ENCODE results near the gene BPGM. TPM values are rescaled to one million over a fixed set of nuclear protein-coding genes. Genes with fewer than 3 reads are reported as not detected.

The BPGM gene
- total RNA-seq, 1 experiment from 2014 or later, result 14.0 TPM

DNA sequence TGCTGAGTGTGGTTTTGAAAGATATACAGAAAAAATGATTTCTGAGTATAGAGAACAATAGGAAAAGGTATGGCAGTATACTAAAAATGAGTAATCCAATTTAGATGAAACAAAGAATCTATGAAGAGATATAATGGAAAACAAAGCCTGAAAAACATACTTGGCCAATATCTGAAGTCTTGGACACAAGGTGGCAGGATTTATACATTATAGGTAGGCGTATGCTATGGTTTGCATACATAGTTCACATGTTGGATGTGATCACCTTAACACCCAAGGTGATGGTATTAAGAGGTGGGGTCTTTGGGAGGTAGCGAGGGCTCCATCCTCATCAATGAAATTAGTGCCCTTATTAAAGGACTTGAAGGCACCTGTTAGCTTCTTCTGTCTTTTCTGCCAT lies 34.5 kb upstream of the BPGM start:
- no peaks in the 10 kb centered on the region for H3K4me1 ChIP-seq (ENCODE audit: insufficient read depth, low read length, poor library complexity, severe bottlenecking)

DNA sequence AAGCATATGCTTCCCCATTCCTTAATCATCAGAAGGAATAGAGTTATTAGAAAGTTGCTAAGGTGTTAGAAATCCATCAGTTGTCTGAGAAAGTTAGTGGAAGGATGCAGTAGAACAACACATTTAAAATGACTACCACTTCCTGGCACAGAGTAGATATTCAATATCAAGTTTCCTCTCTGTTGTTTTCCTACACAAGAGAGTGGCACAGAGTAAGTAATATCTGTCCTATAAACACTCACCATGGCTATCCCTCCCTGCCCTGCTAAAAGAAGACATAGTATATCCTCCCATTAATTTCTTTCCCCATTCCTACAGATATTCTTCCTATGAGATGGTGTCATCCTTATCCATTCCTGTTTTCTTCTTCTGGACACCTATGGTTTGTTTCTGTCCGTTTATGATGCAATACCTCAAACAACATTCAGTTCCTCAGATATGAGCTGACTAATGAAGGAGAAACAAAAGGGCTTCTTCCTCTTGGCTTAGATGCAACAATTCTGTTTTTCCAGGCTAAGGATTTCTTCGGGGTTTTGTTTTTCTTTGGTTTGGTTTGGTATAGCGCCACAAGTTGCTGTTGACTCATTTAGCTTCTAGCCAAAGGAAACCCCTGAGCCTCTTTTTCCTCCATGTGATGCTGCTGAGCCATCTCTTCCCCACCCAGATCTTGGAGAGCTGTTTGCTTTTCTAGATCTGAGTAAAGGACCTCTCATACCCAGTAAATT lies 32.9 kb upstream of the BPGM start:
- intact Hi-C loops (cut with micrococcal nuclease; ENCODE audit: unreplicated experiment), result no loop called here
- Histone ChIP-seq H3K9me3 (ENCODE audit: low read depth, low read length, poor library complexity, severe bottlenecking) (no peaks in the 10 kb centered on the region), H3K27me3 (replicated peaks; ENCODE audit: insufficient read depth, low read depth, low read length, poor library complexity) (peaks cover 45% of the 10 kb centered on the region), H3K4me1 (ENCODE audit: insufficient read depth, low read length, poor library complexity, severe bottlenecking) (no peaks in the 10 kb centered on the region), H3K27ac (ENCODE audit: low read depth, low read length, poor library complexity, severe bottlenecking) (no peak overlapping the region), H3K36me3 (ENCODE audit: insufficient read depth, low read length, poor library complexity, severe bottlenecking) (no peaks in the 10 kb centered on the region), H3K4me3 (ENCODE audit: low read depth, low read length, poor library complexity, severe bottlenecking) (no peak overlapping the region)
- POLR2A ChIA-PET (ENCODE audit: low non-redundant PET), result interaction anchor here (0.7 kb wide), 1 partner anchor 39 kb away, joined by 6 read pairs; no protein-coding TSS in a partner anchor
- no peak for TF ChIP-seq EZH2 (IDR thresholded peaks at IDR 0.05; ENCODE audit: borderline replicate concordance, low read depth, low read length, poor library complexity, severe bottlenecking)
- TF ChIP-seq, protein P1, sequence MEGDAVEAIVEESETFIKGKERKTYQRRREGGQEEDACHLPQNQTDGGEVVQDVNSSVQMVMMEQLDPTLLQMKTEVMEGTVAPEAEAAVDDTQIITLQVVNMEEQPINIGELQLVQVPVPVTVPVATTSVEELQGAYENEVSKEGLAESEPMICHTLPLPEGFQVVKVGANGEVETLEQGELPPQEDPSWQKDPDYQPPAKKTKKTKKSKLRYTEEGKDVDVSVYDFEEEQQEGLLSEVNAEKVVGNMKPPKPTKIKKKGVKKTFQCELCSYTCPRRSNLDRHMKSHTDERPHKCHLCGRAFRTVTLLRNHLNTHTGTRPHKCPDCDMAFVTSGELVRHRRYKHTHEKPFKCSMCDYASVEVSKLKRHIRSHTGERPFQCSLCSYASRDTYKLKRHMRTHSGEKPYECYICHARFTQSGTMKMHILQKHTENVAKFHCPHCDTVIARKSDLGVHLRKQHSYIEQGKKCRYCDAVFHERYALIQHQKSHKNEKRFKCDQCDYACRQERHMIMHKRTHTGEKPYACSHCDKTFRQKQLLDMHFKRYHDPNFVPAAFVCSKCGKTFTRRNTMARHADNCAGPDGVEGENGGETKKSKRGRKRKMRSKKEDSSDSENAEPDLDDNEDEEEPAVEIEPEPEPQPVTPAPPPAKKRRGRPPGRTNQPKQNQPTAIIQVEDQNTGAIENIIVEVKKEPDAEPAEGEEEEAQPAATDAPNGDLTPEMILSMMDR (conservative IDR thresholded peaks at IDR 0.05; ENCODE audit: low read depth, low read length), result no peak
- CTCF ChIA-PET, result no interaction called here
- DNase-seq (ENCODE audit: low spot score), result no peak
- no TSS peak for BruUV-seq (replicated peaks)

More for the DNA sequence above, 34.5 kb upstream of the BPGM start:
- ChIA-PET CTCF (no interaction called here), POLR2A (ENCODE audit: low non-redundant PET) (no interaction called here)
- DNase-seq (ENCODE audit: low spot score), result no peak
- H3K36me3 ChIP-seq (ENCODE audit: insufficient read depth, low read length, poor library complexity, severe bottlenecking), result no peaks in the 10 kb centered on the region
- no TSS peak for BruUV-seq (replicated peaks)
- intact Hi-C loops (cut with micrococcal nuclease; ENCODE audit: unreplicated experiment), result no loop called here
- H3K27me3 ChIP-seq (replicated peaks; ENCODE audit: insufficient read depth, low read depth, low read length, poor library complexity), result peaks cover 34% of the 10 kb centered on the region
- no peaks in the 10 kb centered on the region for H3K9me3 ChIP-seq (ENCODE audit: low read depth, low read length, poor library complexity, severe bottlenecking)
- no peak overlapping the region for H3K27ac ChIP-seq (ENCODE audit: low read depth, low read length, poor library complexity, severe bottlenecking)
- TF ChIP-seq, protein P1 (conservative IDR thresholded peaks at IDR 0.05; ENCODE audit: low read depth, low read length), result 0 out of 2 replicates have a peak, but pooled peaks have one; percentile 13
- no peak for TF ChIP-seq EZH2 (IDR thresholded peaks at IDR 0.05; ENCODE audit: borderline replicate concordance, low read depth, low read length, poor library complexity, severe bottlenecking)
- no peak overlapping the region for H3K4me3 ChIP-seq (ENCODE audit: low read depth, low read length, poor library complexity, severe bottlenecking)

DNA sequence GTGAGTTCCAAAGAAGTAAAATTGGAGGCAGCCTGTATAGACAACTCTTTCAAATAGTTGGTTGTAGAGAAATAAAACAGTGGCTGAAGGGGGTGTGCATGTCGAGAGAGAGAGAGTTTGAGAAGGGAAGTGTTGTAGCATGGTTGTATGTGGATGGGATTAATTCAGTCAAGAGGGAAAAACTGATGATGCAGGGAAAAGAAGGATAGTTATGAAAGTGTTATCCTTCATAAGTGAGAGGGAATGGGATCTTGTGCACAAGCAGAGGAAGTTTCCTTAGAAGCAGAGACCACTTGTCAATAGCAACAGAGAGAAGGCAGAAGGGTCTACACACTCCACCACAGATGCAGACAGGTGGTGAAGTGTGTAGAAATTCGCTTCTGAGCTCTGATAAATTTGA lies 30.0 kb upstream of the BPGM start:
- no peak for DNase-seq (ENCODE audit: low spot score)
- no peak overlapping the region for H3K4me3 ChIP-seq (ENCODE audit: low read depth, low read length, poor library complexity, severe bottlenecking)
- no peaks in the 10 kb centered on the region for H3K9me3 ChIP-seq (ENCODE audit: low read depth, low read length, poor library complexity, severe bottlenecking)
- no peak for TF ChIP-seq EZH2 (IDR thresholded peaks at IDR 0.05; ENCODE audit: borderline replicate concordance, low read depth, low read length, poor library complexity, severe bottlenecking)
- TF ChIP-seq, protein P1 (conservative IDR thresholded peaks at IDR 0.05; ENCODE audit: low read depth, low read length), result no peak
- BruUV-seq (replicated peaks), result no TSS peak
- no peaks in the 10 kb centered on the region for H3K4me1 ChIP-seq (ENCODE audit: insufficient read depth, low read length, poor library complexity, severe bottlenecking)
- ChIA-PET POLR2A (ENCODE audit: low non-redundant PET) (no interaction called here), CTCF (no interaction called here)
- intact Hi-C loops (cut with micrococcal nuclease; ENCODE audit: unreplicated experiment), result no loop called here
- H3K27me3 ChIP-seq (replicated peaks; ENCODE audit: insufficient read depth, low read depth, low read length, poor library complexity), result peaks cover 60% of the 10 kb centered on the region
- H3K36me3 ChIP-seq (ENCODE audit: insufficient read depth, low read length, poor library complexity, severe bottlenecking), result no peaks in the 10 kb centered on the region
- no peak overlapping the region for H3K27ac ChIP-seq (ENCODE audit: low read depth, low read length, poor library complexity, severe bottlenecking)
